Mesodermal cell (in vitro differentiated cells): ENCODE measurements around the gene CPB1.

Experiments
- H3K27ac ChIP-seq: 2 replicates; pipeline ENCODE4 v1.7.0; 2013; ENCODE audit warnings: mild to moderate bottlenecking, low read depth, low read length, moderate library complexity; ENCODE audit not compliant: severe bottlenecking
- H3K36me3 ChIP-seq: 2 replicates; pipeline ENCODE4 v1.7.1; 2013; ENCODE audit warnings: mild to moderate bottlenecking, low read length, moderate library complexity; ENCODE audit not compliant: control insufficient read depth, insufficient read depth
- H3K4me1 ChIP-seq: one replicate; pipeline ENCODE4 v1.7.1; 2013; ENCODE audit warnings: mild to moderate bottlenecking, low read length; ENCODE audit not compliant: insufficient read depth, control insufficient read depth, poor library complexity, severe bottlenecking
- H3K4me3 ChIP-seq: 2 replicates; pipeline ENCODE4 v1.7.0; 2013; ENCODE audit warnings: low read length, control low read depth, mild to moderate bottlenecking; ENCODE audit not compliant: insufficient read depth, poor library complexity, severe bottlenecking; ENCODE audit errors: extremely low read depth
- H3K9me3 ChIP-seq: 2 replicates; pipeline ENCODE4 v1.7.1; 2013; ENCODE audit warnings: mild to moderate bottlenecking, low read length, moderate library complexity; ENCODE audit not compliant: control insufficient read depth
- WGBS, 2 experiments: methylation state at CpG; one replicate each; pipeline ENCODE4 v1.1.5; 2013; ENCODE audit warnings: missing lambda C conversion rate in 2 of 2; ENCODE audit not compliant: insufficient coverage in 2 of 2; 5-methylcytosine and 5-hydroxymethylcytosine counted together

Gene CPB1

DNA sequence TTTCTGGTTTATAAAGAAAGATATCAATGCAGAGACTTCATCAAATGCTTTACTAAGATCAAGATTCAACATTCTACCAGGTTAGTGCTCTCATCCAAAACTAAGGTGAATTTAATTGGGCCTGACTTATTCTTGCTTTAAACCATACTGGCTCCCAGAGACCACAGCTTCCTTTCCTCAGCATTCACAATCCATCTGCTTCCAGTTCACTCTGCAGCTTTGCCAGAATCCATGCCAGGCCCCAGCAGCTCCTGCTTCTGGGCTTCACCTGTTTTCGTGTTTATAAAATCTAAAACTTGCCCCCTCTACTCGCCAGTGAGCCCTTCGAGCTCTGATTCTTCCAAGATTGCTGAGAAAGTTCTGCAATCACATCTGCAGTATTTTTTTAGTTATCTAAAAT is 2.3 kb downstream of the CPB1 start:
- WGBS, 2 experiments = 93 to 94% methylated on average over 3 of the region's 3 CpGs
- Histone ChIP-seq H3K36me3 (no peaks in the 10 kb centered on the region), H3K27ac (no peak overlapping the region)

DNA sequence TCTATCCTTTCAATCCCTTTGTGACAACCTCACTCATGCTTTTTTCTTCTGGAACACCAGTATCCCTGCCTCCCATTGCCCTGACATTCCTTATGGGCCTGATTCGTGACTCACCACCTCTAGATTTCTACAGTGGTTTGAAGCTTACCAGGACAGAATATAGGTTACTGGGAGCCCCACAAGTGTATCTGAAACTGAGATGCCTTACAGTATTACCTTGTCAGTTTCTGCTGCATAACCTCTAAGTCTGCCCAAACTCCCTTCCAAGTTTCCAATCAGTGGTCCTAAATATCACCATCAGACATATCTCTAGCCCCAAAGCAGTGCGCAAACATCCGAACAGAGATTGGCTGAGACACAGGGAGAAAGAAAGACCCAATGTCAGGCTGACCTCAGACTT is 5.6 kb downstream of the CPB1 start:
- Histone ChIP-seq H3K27ac (no peak overlapping the region), H3K36me3 (no peaks in the 10 kb centered on the region), H3K4me3 (no peak overlapping the region), H3K4me1 (no peaks in the 10 kb centered on the region), H3K9me3 (no peaks in the 10 kb centered on the region)
- WGBS, 2 experiments = 67 to 80% methylated on average over 1 of the region's 3 CpGs

More for the DNA sequence above, 2.3 kb downstream of the CPB1 start:
- Histone ChIP-seq H3K4me3 (no peak overlapping the region), H3K4me1 (no peaks in the 10 kb centered on the region), H3K9me3 (no peaks in the 10 kb centered on the region)

DNA sequence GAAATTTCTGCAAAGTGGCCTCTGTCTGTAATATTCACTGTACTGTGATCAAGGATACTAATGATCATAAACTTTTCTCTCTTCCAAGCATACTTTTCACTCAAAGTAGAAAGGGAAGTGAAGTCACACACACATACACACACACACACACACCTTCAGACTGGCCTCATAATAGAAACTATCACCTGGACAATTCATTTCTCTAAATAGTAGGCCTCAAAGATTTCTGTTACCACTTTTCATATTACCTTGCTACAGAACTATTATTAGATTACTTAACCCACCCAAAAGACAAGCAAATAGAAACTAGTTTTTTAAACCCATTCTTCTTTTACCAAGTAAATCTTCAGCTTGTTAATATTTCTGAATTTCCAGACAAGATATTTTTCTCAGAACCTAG is 12.2 kb downstream of the CPB1 start:
- Histone ChIP-seq H3K4me3 (no peak overlapping the region), H3K36me3 (no peaks in the 10 kb centered on the region), H3K27ac (no peak overlapping the region), H3K9me3 (no peaks in the 10 kb centered on the region), H3K4me1 (no peaks in the 10 kb centered on the region)

DNA sequence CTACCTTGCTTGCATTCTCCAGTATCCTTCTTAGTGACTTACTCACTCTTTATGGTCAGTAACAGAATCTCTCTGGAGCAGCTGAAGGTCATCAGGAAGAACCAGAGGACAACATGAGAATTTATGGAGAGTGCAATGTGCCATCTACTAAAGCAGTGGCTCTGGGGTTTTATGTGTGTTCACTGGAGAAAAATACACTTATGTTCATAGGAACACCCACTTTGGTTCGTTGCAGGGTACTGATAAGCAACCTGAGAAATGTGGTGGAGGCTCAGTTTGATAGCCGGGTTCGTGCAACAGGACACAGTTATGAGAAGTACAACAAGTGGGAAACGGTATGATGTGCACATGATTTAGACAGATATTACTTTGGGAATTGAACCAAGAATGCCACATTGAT is 12.8 kb downstream of the CPB1 start:
- Histone ChIP-seq H3K4me3 (no peak overlapping the region), H3K9me3 (no peaks in the 10 kb centered on the region), H3K4me1 (no peaks in the 10 kb centered on the region), H3K27ac (no peak overlapping the region), H3K36me3 (no peaks in the 10 kb centered on the region)
- 70 to 80% methylated on average over 1 to 2 of the region's 4 CpGs for WGBS, 2 experiments

DNA sequence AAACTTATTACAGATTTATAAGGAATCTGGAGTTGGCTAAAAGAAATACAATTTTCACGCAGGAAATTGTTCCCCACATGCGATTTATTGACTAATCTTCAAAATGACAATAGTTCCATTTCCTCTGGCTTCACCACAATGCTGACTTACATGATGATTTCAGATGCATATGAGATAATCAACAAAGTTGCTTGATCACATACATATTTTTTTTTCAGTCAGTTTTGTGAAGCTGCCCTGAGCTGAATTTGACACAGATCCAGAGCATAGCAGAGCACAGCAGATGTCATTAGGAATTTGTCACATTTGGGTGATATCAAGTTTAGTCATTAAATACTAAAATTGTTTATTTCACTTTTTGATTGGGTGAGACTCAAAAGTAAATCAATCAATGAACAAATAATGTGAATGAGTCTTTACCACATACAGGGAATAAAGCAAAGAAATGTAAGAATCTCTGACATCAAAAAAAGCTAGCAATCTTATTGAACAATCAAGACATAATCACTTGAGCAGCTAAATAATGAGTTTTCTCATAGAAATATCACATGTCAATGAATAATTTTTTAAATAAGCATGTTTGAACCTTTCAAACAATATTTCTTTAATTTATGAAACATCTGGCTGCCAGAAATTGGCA is 18.3 kb downstream of the CPB1 start:
- no peaks in the 10 kb centered on the region for H3K36me3 ChIP-seq
- H3K9me3 ChIP-seq = no peaks in the 10 kb centered on the region
- no peaks in the 10 kb centered on the region for H3K4me1 ChIP-seq
- 80% methylated on average over 1 of the region's 2 CpGs; no CpG with 5 or more reads in 1 of the 2 experiments for WGBS, 2 experiments
- no peak overlapping the region for H3K4me3 ChIP-seq
- no peak overlapping the region for H3K27ac ChIP-seq

DNA sequence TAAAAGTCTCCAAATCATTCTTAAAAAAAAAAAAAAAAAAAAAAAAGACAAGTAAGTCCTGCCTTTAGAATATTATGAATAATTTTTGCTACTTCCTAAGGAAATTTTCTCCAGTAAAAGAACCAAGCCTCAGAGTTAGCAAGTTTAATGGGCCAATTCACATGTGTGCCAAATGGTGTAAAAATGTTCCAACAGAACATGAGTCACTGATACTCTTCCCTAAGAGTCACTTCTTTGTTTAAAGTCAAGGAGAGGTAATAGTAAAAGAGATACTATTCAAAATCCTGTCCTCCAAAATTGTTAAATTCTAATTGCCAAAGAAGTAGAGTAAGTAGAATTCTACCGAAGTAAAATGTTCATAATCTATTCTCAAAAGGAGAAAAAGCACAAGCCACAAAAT is 19.7 kb downstream of the CPB1 start:
- Histone ChIP-seq H3K4me3 (no peak overlapping the region), H3K27ac (no peak overlapping the region), H3K9me3 (no peaks in the 10 kb centered on the region), H3K36me3 (no peaks in the 10 kb centered on the region), H3K4me1 (no peaks in the 10 kb centered on the region)
- WGBS, 2 experiments = no CpG with 5 or more reads among the region's 1 CpG

DNA sequence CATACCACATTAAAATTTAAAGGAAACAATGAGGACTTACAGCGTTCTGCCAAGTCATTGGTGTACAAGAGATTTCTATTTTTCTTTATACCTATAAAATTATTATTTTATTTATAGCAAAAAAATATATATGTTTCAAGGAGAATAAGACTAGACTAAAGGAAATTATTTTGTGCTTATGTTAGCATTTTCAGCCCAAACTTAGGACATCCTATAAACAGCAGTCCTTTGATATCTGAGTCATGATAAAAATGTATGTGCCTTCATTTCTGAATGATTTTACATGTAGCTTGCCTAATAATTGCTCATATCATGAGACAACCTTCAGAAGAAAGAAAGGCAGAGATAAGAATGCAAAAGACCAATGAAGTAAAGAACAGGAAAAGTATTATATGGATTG is 20.8 kb downstream of the CPB1 start:
- H3K36me3 ChIP-seq = no peaks in the 10 kb centered on the region
- no peak overlapping the region for H3K27ac ChIP-seq
- no peaks in the 10 kb centered on the region for H3K4me1 ChIP-seq
- H3K9me3 ChIP-seq = no peaks in the 10 kb centered on the region
- no peak overlapping the region for H3K4me3 ChIP-seq
- no CpG with 5 or more reads among the region's 1 CpG for WGBS, 2 experiments

DNA sequence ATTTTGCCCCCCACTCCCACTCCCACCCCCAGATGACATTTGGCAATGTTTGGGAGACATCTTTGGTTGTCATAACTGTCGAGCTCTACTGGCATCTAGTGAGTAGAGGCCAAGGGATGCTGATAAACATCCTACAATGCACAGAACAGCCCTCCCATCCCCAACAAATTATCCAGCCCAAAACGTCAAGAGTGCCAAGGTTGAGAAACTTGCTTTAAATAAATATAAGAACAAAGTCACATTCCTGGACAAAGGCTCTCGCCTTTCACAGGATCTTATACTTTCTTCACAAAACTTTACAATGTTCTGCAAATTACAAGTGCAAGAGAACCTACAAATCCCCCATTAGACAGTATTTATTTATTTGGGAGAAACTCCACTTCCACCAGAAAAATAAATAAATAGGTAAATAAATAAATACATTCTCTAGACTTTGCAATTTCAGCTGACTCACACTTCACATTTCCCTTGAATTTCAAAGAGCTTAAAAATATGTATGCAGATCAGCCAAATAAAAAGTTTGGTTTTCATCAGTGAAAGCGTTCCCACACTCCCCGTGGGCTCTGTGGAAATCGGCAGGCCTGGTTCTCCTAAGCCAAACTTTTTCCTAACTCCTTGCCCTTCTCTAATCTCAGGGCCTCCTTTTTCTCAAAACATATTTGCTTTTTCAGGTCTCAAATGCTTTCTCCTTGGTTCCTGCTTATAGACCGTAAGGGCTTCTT is 24.8 kb downstream of the CPB1 start:
- Histone ChIP-seq H3K4me3 (no peak overlapping the region), H3K9me3 (no peaks in the 10 kb centered on the region), H3K36me3 (no peaks in the 10 kb centered on the region), H3K4me1 (no peaks in the 10 kb centered on the region), H3K27ac (no peak overlapping the region)
- WGBS, 2 experiments = 93 to 95% methylated on average over 4 of the region's 7 CpGs

DNA sequence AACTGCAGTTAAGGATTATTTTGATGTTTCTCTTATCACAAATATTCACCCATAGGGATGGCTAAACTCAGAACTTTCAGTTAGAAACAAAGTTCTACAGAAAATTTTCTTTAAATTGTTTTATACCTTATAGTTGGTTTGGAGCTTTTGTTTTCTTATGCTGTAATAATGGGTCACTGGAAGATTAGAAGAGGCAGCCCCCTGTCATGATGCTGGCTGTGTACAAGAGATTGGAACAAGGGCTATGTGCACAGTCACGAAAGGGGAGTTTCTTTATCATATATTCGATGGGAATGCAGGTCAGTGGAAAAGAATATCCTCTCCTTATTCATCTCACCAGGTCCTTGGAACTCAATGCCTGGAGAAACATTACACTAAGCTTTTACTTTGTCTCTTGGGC is 25.5 kb downstream of the CPB1 start:
- Histone ChIP-seq H3K27ac (no peak overlapping the region), H3K4me1 (no peaks in the 10 kb centered on the region), H3K4me3 (no peak overlapping the region), H3K9me3 (no peaks in the 10 kb centered on the region), H3K36me3 (no peaks in the 10 kb centered on the region)
- no CpG with 5 or more reads among the region's 2 CpGs for WGBS, 2 experiments

DNA sequence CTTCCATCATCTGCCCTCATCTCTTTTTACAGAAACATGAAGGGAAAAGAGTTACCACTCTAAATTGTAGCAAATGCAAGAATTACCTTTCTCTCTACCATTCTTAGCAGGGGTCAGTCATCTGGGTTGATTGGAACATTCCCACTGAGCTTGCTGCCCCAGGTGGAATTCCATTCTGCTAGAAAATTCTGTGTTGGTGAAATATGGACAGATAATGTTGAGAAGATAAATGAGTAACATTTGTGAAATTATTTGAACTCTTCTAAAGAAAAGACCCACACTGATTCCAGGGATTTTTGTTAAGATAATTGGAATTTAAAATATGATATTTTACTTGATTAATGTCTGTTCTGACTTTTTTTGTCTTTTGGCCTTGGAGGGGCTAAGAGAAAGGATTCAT is 26.4 kb downstream of the CPB1 start:
- Histone ChIP-seq H3K9me3 (no peaks in the 10 kb centered on the region), H3K36me3 (no peaks in the 10 kb centered on the region), H3K27ac (no peak overlapping the region), H3K4me3 (no peak overlapping the region), H3K4me1 (no peaks in the 10 kb centered on the region)

DNA sequence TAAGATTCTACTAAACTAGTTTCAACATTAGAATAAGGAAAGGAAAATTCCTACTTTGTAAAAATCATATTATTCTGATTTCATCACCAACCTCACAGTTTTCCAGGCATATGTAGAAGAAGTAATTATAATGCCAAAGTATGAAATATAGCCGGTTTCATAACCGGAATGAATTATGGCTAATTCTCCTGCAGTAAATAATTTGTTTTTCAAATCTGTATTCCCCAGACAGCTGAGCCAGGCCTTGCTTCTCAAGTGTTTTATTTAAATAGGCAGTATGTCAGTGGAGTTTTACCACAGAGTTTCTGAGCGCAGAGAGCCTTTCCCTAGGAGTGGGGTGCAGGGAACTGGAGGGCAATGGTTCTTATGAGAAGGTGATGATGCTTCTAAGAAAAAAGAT is 28.8 kb downstream of the CPB1 start:
- Histone ChIP-seq H3K36me3 (no peaks in the 10 kb centered on the region), H3K27ac (no peak overlapping the region), H3K4me1 (no peaks in the 10 kb centered on the region), H3K4me3 (no peak overlapping the region), H3K9me3 (no peaks in the 10 kb centered on the region)
- 100% methylated on average over 2 of the region's 3 CpGs; no CpG with 5 or more reads in 1 of the 2 experiments for WGBS, 2 experiments
